SH-SY5Y (cell line): ENCODE measurements around the gene CNR2.

ENCODE experiments used
- GATA2 ChIP-seq: IDR thresholded peaks from 2 replicates; pipeline ENCODE4 v1.6.1; 2011; ENCODE audit warnings: mild to moderate bottlenecking, low read depth, low read length
- GATA3 ChIP-seq: IDR thresholded peaks from 2 replicates; pipeline ENCODE4 v1.6.1; 2011; ENCODE audit warnings: low read depth, mild to moderate bottlenecking, low read length, moderate library complexity

DNA sequence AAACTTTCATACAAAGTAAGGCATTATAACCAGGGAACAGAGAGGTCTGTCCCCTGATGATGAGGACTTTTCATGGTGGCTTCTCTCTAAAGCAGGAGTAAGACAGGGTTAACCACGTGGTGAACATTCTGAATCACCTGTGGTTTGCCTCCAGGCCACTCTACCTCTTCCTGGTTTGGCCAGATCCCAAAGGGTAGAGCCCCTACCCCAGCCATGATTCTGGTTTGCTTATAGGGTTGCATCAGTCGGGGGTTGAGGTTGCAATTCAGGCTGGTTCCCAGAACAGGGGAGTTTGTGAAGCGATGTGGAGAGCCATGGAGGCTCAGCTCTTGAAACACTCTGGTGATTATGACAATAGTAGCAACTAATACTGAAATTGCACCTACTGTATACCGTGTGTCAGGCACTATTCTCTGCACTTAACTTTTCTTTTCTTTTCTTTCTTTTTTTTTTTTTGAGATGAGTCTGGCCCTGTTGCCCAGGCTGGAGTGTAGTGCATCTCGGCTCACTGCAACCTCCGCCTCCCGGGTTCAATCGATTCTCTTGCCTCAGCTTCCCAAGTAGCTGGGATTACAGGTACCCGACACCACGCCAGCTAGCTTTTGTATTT lies 8.3 kb downstream of the CNR2 start:
- TF ChIP-seq GATA2: no peak
- no peak for TF ChIP-seq GATA3
